Inflammatory macrophage treated with lipopolysaccharide for 1 hour (primary cell): ENCODE data around the gene PTPRF.
A peak's percentile ranks its signal among the peaks of the same experiment; 100 is the strongest.
"Not testable (repeated sequence)": the region's sequence is repeated elsewhere in the genome, so short reads cannot be mapped to it uniquely, and the experiment has no call there.

Source experiments
- DNase-seq, 2 donors: peaks; one replicate each; pipeline ENCODE4 v3.0.0-alpha.2; 2020 to 2022

Gene PTPRF

DNA sequence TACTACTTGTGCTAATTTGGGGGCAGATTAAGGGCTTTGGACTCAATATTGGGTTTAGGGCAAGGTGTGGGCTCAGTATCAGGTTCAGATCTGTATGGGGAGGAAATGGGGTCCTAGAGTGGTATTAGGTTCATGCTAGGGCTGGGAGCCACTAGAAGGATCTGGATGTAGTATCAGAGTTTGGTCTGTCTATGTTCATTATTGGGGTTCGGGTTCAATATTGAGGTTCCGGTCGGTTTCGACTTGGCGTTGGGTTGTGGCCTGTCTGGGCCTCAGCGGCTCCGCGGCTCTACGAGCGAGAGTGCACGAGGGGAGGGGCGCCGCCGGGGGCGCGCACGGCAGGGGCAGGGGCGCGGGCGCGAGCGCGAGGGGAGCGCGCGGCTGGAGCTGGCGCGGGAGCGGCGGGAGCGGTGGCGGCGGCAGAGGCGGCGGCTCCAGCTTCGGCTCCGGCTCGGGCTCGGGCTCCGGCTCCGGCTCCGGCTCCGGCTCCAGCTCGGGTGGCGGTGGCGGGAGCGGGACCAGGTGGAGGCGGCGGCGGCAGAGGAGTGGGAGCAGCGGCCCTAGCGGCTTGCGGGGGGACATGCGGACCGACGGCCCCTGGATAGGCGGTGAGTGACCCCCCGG lies at the start of gene PTPRF:
Gene PTPRF (plus strand): TSS at position 401 of the 624 bp plus-strand sequence. CDS start 14,193 bp downstream, outside the sequence.
- DNase-seq = no peak

DNA sequence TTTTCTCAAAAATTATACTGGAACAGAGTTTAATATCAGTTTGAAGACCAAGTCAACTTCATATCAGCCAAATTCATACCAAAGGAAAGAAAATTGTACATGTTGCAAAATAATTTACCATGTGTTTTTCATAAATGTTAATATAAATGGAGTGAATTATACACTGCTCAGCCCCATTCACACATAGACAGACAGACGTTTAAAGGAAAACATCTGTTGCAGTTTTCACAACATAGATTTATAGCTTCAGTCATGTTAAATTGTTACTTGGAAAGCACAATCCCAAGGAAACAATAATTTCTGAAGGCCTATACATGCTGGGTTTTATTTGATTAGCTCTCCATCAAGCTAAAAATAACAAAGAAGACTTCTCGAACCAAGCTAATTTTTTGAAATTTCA lies 49.2 kb upstream of the PTPRF start:
- DNase-seq = no peak

DNA sequence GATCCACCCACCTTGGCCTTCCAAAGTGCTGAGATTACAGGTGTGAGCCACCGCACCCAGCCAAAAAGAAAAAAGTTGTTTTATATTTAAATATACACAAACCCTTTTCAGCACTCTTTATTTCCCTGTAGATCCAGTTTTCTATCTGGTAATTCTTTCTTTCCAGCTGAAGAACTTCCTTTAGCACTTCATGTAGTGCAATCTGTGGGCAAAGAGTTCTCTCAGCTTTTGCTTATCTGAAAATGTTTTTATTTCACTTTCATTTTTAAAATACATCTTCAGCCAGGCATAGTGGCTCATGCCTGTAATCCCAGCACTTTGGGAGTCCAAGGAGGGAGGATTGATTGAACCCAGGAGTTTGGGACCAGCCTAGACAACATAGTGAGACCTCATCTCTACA lies 48.5 kb upstream of the PTPRF start:
- no peak for DNase-seq

DNA sequence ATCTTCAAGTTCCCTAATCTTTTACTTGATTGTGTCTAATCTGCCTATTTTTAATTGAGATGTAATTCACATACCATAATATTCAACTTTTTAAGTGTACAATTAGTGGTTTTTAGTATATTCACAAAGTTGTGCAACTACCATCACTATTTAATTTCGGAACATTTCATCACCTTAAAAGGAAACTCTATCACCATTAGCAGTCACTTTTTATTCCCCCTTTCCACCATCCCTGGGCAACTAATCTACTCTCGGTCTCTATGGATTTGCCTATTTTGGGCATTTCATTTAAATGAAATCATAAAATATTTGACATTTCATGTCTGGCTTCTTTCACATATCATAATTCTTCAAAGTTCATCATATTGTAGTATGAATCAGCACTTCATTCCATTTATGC lies 46.3 kb upstream of the PTPRF start:
- no peak for DNase-seq

DNA sequence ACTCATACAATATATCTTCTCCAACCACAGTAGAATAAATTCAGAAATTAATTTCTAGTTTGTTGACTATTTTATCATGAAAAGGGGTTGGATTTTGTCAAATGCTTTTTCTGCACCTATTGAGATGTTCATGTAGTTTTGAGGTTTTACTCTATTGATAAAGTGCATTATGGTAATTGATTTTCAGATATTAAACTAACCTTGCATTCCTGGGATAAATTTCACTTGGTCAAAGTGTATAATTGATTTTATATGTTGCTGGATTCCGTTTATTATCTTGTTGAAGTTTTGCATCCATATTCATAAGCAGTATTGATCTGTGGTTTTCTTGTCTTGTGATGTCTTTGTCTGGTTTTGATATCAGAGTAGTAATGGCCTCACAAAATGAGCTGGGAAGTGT lies 42.5 kb upstream of the PTPRF start:
- no peak for DNase-seq

DNA sequence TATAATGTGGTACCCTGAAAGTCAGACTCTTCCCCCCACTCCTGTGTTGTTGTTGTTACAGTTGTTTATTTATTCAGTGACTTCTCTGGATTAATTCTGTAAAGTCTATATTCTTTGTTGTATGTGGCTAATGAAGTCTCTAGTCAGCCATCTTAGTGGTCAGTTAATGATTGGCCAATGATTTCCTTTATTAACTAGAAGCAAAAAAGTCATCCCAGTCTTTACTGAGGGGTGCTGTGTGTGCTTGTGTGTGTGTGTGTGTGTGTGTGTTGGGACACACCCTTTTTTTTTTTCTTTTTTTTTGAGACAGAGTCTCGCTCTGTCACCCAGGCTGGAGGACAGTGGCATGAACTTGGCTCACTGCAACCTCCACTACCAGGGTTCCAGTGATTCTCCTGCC lies 39.6 kb upstream of the PTPRF start:
- no peak for DNase-seq

DNA sequence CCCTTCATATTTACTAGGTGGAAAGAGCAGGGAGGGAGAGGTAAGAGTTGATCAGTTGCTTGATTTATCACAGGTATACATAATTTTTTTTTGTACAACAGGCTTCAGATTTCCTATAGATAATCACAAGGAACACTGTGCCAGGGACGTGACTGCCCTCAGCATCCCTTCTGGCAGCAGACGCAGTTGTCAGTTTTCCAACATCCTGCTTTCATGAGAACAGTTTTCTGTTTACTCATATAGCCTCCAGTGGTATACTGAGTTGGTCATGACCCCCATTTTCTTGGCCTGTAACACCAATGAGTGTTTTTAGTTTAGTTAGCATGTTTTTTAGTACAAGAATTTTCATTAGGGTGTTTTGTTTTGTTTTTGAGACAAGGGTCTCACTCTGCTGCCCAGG lies 37.9 kb upstream of the PTPRF start:
- DNase-seq = no peak

DNA sequence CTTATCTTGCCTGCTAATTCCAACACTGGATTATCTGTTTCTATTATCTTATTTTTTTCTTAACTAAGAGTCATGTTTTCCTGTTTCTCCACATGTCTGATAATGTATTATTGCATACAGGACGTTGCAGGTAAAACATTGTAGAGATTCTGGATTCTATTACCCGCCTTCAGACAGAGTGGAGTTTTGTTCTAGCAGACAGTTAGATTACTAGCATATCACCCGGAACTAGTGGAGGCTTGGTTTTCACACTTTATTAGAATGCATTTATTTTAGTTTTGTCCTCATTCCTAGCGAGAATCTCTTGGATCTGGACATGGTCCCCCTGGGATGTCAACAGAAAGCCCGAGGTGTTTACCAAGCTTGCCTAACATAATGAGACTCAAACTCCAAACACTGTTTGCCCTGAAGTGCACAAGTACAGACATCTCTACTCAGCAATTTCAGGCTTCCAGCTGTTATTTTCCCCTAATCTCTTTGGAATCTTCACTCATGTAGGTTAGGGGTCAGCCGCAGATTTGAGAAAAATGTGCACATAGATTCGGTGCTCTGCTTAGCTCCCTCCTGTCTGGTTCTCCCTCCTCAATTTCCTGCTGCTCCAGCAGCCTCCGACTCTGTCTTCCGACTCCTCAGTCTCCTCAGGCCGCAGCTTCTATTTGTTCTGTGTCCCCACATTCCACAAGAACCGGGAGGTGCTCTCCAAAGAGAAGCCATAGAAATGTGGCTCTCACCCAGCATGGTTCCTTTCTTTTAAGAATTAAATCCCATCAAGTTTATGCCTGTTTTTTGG lies 36.8 kb upstream of the PTPRF start:
- no peak for DNase-seq

DNA sequence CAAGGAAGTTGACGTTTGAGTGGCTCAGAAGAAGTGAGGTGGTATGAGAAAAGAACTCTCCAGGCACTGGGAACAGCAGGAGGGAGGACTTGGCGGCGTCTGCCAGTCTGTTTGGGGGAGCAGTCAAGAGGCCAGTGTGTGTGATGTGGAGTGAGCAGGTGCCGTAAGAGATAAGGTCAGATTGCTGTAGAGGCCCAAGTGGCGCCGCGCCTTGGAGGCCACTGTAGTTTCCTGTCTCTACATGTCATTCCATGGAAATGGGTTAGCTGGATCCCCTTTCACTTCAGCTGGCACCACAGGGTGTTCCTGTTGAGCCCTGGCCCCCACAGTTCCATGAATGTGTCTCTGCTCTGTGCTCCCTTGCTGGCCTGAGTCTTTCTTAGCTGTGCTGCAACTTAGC lies 35.5 kb upstream of the PTPRF start:
- DNase-seq = no peak

DNA sequence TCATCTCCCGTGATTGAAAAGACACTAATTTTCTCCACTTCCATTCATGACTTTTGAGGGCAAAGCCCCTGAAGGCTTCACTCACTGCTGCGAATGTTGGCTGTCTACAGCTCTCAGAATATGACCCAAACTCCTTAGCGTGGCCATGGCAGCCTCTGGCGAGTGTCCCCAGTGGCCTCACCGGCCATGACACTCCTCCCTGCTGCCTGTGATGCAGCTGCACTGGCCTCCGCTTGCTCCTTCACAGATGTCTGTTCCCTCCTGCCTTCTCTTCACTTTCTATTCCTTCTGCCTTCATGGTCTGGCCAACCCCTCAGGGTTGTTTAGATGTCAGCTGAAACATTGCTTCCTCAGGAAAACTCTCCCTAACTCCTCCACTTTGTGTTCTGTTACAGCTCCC lies 30.8 kb upstream of the PTPRF start:
- no peak for DNase-seq

DNA sequence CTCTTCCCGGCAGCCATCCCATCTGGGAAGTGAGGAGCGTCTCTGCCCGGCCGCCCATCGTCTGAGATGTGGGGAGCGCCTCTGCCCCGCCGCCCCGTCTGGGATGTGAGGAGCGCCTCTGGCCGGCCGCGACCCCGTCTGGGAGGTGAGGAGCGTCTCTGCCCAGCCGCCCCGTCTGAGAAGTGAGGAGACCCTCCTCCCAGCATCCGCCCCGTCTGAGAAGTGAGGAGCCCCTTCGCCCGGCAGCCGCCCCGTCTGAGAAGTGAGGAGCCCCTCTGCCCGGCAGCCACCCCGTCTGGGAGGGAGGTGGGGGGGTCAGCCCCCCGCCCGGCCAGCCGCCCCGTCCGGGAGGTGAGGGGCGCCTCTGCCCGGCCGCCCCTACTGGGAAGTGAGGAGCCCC lies 28.9 kb upstream of the PTPRF start:
- DNase-seq = not testable (repeated sequence)

DNA sequence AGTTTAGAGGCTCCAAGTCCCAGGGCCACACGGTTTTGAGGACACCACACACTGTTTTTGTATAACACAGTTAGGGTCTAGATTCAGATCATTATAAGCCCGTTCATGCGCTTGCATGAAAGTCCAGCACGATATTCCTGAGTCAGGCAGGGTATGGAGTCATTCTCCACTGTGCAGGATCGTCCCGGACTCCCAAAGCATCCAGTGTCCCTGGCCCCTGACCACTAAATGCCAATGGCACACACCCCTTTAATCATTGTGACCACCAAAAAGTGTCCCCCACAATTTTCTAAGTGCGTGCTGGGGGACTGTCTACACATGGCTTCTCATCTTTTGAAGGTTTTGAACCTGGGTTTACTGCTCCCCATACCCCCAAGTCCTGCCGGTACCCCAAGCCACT lies 27.1 kb upstream of the PTPRF start:
- DNase-seq = no peak

DNA sequence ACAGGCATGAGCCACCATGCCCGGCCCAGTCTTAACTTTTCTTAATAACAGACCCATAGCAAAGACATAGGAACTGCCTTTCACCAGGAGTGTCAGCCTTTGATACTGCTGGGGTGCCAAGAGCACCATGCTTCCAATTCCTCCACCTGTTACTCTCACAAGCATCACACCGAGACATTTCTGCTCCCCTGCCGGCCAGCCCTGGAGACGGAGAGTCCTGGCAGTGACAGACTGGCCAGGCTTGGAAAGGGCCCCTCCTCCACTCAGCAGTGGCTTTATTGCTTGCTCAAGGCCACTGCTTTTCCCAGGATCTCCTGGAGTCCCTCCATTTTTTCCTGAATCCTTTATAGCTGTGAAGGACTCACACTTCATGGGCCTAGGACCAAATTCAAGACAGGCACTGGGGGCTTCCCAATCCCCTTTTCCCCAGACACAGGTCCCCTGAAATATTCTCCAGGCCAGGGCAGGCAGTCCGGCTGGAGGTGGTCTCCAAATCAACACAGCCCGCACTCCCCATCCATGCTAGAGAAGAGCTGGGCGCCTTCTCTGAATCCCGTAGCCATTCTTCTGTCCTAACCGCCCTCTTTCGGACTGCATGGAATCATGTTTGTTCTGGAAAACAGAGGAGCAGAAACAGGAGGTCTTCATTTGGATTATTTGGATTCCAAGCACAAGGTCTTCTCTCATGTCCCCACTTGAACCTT lies 25.5 kb upstream of the PTPRF start:
- DNase-seq = no peak

DNA sequence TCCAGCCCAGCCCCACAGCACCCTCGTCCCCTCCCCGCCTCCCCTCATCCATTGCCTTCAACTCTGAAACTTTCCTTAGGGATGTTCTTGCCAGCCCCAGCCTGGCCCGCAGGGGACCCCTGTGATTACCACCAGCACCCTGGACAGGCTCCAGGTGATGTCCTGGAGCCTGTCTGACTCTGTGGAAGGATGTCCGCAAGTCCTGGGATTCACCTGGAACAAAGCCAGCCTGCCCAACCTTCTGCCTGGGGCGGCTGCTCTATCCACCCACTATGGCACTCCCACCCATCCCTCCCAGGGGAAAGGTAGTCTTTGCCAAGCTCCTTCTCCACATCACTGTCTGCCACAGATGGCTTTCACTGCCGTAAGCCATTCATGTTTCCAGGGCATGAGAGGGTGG lies 24.4 kb upstream of the PTPRF start:
- DNase-seq = no peak

DNA sequence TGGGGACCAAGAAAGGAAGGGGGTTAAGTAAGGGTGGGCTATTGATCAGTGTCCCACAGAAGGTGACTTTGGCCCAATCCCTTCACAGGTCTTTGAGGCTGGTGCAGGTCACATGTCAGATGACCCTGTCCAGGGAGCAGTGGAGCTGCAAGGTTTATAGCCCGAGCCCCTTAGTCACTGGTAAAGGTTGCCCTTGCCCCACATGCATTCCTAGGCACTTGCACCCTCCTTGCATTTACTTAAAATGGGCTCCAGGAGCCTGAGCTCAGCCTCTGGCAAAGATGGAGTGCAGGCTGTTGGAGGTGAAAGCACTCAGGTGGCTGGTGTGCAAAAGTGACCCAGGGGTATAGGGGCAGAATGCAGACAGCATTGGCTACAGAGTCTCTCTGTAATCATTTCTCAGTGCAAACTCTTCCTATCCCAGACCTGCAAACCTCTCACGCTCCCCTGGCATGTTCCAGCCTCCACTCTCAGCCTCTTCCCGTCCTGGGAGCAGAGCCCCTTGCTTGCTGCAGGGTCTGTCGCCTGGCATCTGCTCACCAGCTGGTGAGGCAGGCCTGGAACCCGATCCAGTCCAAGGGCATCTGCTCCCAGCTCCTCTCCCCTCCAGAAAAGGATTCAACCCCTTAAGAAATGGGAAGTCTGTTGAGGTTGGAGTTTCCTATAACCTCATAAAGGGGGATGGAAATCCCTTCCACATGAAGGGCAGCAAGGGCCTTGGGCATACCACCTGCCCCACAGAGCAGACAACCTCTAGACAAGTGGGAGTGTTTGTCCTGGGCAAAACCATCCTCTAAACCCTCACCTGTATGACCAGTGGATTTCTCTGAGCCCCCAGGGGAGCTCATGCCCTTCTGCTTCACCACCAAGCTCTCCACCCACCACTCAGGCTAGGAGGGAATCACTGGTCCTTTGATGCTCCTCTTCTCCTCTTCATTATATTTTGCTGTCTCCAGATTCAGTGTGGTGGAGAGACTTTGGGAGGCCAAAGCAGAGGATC lies 23.1 kb upstream of the PTPRF start:
- peak in 1 of 2 donors; percentile 12 for DNase-seq

DNA sequence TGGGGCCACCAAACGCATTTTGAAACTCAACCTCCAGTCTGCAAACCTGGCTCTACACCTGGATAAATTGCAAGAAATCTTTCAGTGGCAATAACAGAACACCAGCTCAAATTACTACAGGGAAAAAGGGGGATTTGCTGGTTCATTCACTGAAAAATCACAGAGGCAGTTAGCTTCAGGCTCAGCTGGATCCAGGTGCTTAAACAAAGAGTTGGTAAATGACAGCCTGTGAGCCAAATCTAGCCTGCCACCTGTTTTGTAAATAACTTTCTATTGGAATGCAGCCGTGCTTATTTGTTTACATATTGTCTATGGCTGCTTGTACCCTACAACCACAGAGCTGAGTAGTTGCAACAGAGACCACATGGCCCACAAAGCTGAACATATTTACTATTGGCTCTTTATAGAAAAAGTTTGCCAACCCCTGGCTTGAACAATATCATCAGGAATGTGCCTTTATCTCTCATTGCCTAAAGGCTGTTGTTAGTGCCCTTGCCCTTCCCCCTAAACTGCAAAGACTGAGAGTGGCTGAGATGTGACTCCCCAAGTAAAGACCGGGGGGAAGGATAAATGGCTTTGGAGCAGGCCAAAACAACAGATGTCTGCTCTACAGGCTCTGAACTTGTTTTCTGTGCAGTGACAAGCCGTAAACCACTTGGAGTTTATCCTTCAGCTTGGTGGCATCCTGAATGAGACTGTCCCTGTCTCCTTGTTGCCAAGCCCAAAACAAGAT lies 21.5 kb upstream of the PTPRF start:
- no peak for DNase-seq

DNA sequence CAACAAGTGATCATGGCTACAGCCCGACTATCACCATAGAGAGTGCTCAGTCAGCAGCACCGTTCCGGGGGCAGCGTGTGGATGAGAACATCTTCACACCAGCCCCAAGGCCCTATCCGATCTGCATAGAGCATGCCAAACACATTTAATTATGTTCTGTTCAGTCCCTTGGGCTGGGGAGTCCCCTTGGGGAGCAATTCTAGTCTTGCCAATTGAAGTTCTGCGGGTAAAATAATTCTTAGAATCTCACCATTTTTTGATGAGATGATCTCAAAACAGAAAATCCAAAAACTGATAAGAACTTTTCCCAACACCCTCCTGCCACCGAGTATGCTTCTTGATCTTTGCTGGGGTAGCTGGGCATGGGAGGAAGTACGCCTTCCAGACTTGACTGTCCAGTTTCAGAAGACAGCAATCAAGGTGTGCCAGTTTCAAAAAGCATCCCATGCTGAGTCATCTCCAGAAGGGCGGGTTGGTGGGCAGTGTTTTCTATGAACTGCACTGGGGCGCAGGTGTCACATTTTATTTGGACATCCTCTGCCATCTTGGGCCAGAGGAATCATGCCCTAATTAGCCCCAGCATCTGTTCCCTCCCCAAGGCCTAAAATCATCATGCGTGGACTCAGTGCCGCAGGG lies 20.8 kb upstream of the PTPRF start:
- DNase-seq = no peak

DNA sequence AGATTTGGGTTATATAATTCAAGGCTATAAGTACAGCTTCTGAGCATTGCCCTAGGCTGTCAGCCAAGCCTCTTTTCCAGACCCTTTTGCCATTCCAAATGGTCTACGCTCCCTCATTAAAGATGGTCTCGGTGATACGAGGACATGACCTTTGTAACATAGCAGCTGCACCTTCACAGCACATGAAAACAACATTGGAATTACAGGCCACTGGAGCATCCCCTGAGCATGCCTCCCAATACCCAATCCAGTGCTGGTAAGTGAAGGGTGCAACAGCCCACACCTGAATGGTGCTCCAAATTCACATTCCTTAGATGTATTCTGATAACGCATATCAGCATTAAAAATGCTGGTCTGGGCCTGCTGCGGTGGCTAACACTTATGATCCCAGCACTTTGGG lies 20.1 kb upstream of the PTPRF start:
- DNase-seq = no peak

DNA sequence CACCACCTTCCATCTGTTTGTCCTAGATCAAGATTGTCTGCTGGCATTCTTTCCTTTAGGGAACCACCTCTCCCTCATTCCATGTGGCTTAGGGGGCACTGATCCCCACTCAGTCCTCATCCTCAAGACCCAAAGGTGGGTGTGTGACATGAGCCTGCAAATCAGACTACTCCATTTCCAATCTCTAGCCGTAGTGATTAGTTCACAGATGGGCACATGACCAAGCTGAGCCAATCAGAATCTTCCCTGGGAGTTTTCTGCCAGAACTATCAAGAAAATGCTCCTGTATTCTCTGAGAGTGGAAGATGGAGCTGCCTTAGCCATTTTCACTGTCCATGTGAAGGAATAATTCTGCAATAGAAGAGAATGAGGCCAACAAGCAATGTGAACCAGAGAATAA lies 19.3 kb upstream of the PTPRF start:
- DNase-seq = no peak

DNA sequence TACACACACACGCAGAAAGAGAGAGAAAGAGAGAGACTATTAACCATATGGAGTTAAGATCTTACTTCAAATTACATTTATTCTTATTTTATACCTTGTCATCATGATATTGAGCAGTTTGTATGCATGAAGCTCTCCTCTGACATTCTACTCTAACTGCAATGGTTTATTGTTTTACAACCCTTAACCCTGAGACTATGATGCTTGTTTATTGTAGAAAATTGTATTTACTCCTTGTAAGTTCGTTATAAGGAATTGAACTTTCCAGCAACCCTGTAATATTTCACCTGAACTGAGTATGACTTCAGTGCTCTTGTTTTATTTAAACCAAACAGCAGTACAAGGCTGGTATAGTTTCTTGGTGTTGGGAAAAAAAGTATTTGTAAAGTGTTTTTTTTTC lies 18.6 kb upstream of the PTPRF start:
- DNase-seq = no peak

DNA sequence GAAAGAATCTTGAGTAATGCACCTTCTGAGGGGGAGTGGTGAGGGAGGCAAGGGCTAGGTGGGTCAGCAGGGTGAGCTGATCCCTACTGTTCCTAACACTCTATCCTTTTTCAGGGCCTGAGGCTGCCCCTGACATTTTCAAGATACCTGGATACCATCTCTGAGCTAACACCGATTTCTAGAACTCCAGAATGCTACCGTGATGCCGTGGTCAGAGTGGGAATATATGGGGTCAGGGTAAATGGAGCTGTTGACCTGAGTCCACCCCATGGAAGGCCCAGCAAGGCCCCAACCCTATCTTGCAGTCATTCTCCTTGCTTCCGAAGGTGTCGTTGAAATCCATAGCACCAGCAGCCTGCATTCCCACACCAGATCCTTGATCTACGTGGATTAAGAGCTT lies 18.0 kb upstream of the PTPRF start:
- DNase-seq = no peak
